Activated CD4-positive, alpha-beta memory T cell treated with anti-CD3 and anti-CD28 coated beads, Interleukin-2, amount 10 ng/mL, durations not matched to agents 7 days and 5 days (primary cell): Measurements from ENCODE around the gene AMBRA1. TPM values are rescaled to one million over a fixed set of nuclear protein-coding genes. Genes with fewer than 3 reads are reported as not detected.
"Not testable (repeated sequence)": the region's sequence is repeated elsewhere in the genome, so short reads cannot be mapped to it uniquely, and the experiment has no call there.

ENCODE experiments used
- CTCF ChIA-PET: fragments of 350-600 bp; sonication (Branson Sonifier 250); formaldehyde crosslinking; loops from one replicate; lab custom pipeline; 2021; ENCODE audit warnings: antibody characterized with exemption, inconsistent platforms; lab: Charles Lee
- POLR2A ChIA-PET: fragments of 350-600 bp; sonication (Branson Sonifier 250); formaldehyde crosslinking; loops from one replicate; lab custom pipeline; 2021; ENCODE audit warnings: antibody characterized with exemption; lab: Charles Lee
- DNase-seq: peaks from one replicate; pipeline ENCODE4 v3.0.0-alpha.2; 2020
- H3K27ac Mint-ChIP-seq: one replicate; pipeline ENCODE4 v1.8.0; 2021; ENCODE audit warnings: mild to moderate bottlenecking, mixed read lengths
- H3K27me3 Mint-ChIP-seq: one replicate; pipeline ENCODE4 v1.8.0; 2021; ENCODE audit warnings: mixed read lengths
- H3K36me3 Mint-ChIP-seq: one replicate; pipeline ENCODE4 v1.8.0; 2021; ENCODE audit warnings: low read depth, mixed read lengths
- H3K4me1 Mint-ChIP-seq: one replicate; pipeline ENCODE4 v1.8.0; 2021; ENCODE audit warnings: mixed read lengths
- H3K4me3 Mint-ChIP-seq: one replicate; pipeline ENCODE4 v1.8.0; 2021; ENCODE audit warnings: mild to moderate bottlenecking, mixed read lengths
- H3K9me3 Mint-ChIP-seq: one replicate; pipeline ENCODE4 v1.8.0; 2021; ENCODE audit warnings: mixed read lengths
- total RNA-seq, 2 experiments: library from RNA; stranded (reverse); gene quantifications; one replicate each; pipeline ENCODE4 v1.2.3, GENCODE V29; 2021

Gene AMBRA1
- total RNA-seq, 2 experiments from 2014 or later: 34.6 to 35.5 TPM

DNA sequence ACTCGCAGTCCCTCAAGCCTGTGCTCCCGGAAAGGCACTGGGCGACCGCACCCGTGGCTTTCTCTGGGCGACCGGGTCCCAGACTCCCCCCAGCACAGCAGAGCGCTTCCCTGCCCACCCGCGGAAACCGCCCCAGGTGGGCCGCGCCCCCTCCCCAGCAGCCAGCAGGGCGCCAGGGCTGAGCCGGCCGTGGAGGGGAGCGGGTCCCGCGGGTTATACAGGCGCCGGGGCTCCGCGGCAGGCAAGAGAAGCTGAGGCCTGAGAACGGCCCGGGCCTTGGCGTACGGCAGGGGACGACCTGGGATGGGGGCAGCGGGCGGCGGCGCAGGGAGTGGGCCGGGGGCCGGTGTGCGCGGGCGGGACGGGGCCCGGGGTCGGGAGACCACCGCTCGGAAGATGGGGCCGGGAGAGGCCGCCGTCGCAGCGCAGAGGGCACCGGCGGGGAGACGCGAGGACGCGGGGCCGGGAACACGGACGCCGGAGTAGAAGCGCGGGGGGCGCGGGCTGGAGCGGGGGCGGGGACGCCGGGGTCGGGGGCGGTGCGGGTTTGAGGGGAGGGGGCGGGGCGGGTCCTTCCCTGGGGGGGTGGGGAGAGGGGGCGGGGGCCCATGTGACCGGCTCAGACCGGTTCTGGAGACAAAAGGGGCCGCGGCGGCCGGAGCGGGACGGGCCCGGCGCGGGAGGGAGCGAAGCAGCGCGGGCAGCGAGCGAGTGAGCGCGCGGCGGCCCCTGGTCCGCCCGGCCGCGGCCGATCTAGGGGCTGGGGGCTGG is 212.6 kb downstream of the AMBRA1 start, which contains the start of gene MDK:
Gene MDK (plus strand): TSS at position 622 of the 771 bp plus-strand sequence. CDS start 389 bp downstream, outside the sequence.
- ChIA-PET POLR2A (interaction anchor here (0.5 kb wide), 1 partner anchor 12 kb away, joined by 3 read pairs; no protein-coding TSS in a partner anchor), CTCF (no interaction called here)
- H3K27me3 Mint-ChIP-seq: peaks cover 20% of the 10 kb centered on the region
- peak within 1 kb of the TSS; percentile 60 for H3K27ac Mint-ChIP-seq
- H3K9me3 Mint-ChIP-seq: no peaks in the 10 kb centered on the region
- peaks cover 24% of the 10 kb centered on the region for H3K36me3 Mint-ChIP-seq
- H3K4me1 Mint-ChIP-seq: peaks cover 15% of the 10 kb centered on the region
- peak within 1 kb of the TSS; percentile 70 for H3K4me3 Mint-ChIP-seq
- DNase-seq: no peak

- POLR2A ChIA-PET: interaction anchor here (1.1 kb wide), 1 partner anchor 12 kb away, joined by 3 read pairs; no protein-coding TSS in a partner anchor
- Mint-ChIP-seq H3K27ac (peak overlapping the region; percentile 60), H3K9me3 (no peaks in the 10 kb centered on the region)
These were observed 213.3 kb downstream of the AMBRA1 start for GRCh38 chr11:46380340-46381047.

GRCh38 chr11:46379482-46380293 is 214.1 kb downstream of the AMBRA1 start:
- H3K9me3 Mint-ChIP-seq, CTCF ChIA-PET, DNase-seq, H3K27ac Mint-ChIP-seq: not testable (repeated sequence)
- Mint-ChIP-seq H3K27me3 (peaks cover 11% of the 10 kb centered on the region), H3K4me1 (peaks cover 15% of the 10 kb centered on the region), H3K4me3 (peak overlapping the region; percentile 41), H3K36me3 (peaks cover 36% of the 10 kb centered on the region)
- POLR2A ChIA-PET: interaction anchor here (1.1 kb wide), 1 partner anchor 12 kb away, joined by 3 read pairs; no protein-coding TSS in a partner anchor

More at GRCh38 chr11:46380340-46381047, 213.3 kb downstream of the AMBRA1 start:
- peaks cover 14% of the 10 kb centered on the region for H3K27me3 Mint-ChIP-seq
- H3K36me3 Mint-ChIP-seq: peaks cover 29% of the 10 kb centered on the region
- DNase-seq: peak; percentile 71
- peaks cover 15% of the 10 kb centered on the region for H3K4me1 Mint-ChIP-seq
- peak overlapping the region; percentile 70 for H3K4me3 Mint-ChIP-seq
- CTCF ChIA-PET: no interaction called here

GRCh38 chr11:46378811-46379481 is 214.9 kb downstream of the AMBRA1 start:
- Mint-ChIP-seq H3K27me3 (peaks cover 9% of the 10 kb centered on the region), H3K36me3 (peaks cover 41% of the 10 kb centered on the region), H3K27ac (no peak overlapping the region), H3K4me3 (peak overlapping the region; percentile 41), H3K4me1 (peaks cover 15% of the 10 kb centered on the region), H3K9me3 (no peaks in the 10 kb centered on the region)
- ChIA-PET CTCF (interaction anchor here (0.8 to 2.3 kb wide), 3 partner anchors 10 to 27 kb away, joined by 3 to 10 read pairs (median 3); no protein-coding TSS in a partner anchor), POLR2A (interaction anchor here (1.0 kb wide), 1 partner anchor 16 kb away, joined by 3 read pairs; no protein-coding TSS in a partner anchor)
- DNase-seq: no peak

DNA sequence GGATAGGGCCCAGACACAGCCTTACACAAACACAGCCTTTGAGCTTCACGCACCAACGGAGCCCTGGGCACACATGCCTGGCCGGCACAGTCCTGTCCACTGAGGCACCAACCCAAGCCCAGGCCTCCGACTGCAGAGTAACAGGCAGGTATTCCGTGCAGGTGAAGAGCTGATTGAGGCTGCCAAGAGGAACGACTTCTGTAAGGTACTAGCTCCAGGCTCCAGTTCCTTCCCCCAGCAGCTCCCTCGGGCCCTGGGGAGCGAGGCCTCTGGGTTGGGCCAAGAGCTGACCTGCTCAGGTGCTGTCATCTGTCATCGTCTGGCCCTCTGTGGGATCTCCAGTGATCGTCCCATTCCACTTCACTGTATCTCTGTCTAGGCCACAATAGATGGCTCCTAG is 215.5 kb downstream of the AMBRA1 start:
- POLR2A ChIA-PET: interaction anchor here (1.0 kb wide), 1 partner anchor 15 kb away, joined by 3 read pairs; no protein-coding TSS in a partner anchor
- no peak for DNase-seq
- Mint-ChIP-seq H3K4me3 (no peak overlapping the region), H3K27me3 (peaks cover 5% of the 10 kb centered on the region), H3K36me3 (peaks cover 41% of the 10 kb centered on the region), H3K27ac (no peak overlapping the region), H3K4me1 (peaks cover 14% of the 10 kb centered on the region), H3K9me3 (no peaks in the 10 kb centered on the region)
- CTCF ChIA-PET: interaction anchor here (0.8 to 2.3 kb wide), 3 partner anchors 10 to 26 kb away, joined by 3 to 10 read pairs (median 3); no protein-coding TSS in a partner anchor

DNA sequence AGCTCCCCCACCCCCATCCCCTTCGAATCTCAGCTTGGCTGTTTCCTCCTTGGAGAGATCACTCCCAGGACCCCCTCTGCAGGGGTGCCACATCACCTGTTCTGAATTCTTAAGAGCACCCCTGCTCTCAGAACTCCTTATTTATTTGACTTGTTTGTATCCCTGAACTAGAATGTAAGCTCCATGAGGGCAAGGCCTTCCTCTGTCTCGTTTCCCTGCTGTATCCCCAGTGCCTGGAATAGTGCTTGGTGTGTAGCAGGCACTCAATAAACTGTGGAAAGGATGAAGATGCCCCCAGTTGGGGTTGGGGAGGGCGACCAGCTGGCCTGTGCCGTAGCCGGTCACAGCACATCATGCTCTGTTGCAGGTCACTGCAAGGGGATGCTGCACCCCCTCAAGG is 216.0 kb downstream of the AMBRA1 start:
- H3K36me3 Mint-ChIP-seq: peaks cover 41% of the 10 kb centered on the region
- H3K27me3 Mint-ChIP-seq: peaks cover 4% of the 10 kb centered on the region
- no peak for DNase-seq
- H3K4me1 Mint-ChIP-seq: peaks cover 14% of the 10 kb centered on the region
- ChIA-PET POLR2A (interaction anchor here (1.0 kb wide), 1 partner anchor 15 kb away, joined by 3 read pairs; no protein-coding TSS in a partner anchor), CTCF (interaction anchor here (0.8 to 2.3 kb wide), 3 partner anchors 9 to 26 kb away, joined by 3 to 10 read pairs (median 3); no protein-coding TSS in a partner anchor)
- H3K9me3 Mint-ChIP-seq: no peaks in the 10 kb centered on the region
- H3K4me3 Mint-ChIP-seq: no peak overlapping the region
- peak overlapping the region; percentile 7 for H3K27ac Mint-ChIP-seq

DNA sequence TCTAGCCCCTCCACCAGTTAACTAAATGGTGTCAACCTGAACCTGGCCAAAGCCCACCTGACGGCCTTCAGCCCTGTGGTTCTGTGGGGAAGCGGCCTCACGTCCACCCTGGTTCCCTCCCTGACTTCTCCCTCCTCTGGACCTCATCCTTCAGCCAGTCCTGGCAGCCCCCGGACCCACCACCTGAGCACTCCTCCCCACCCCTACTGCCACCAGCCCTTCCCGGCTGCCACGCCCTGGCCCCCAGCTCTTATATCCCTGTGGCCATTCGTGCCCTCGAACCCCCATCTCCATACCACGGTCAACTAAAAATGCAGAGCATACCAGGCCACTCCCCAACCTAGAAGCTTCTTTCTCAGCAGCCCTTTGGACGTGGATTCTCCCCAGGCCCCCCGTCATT is 216.5 kb downstream of the AMBRA1 start:
- DNase-seq: no peak
- peaks cover 14% of the 10 kb centered on the region for H3K4me1 Mint-ChIP-seq
- H3K36me3 Mint-ChIP-seq: peaks cover 41% of the 10 kb centered on the region
- no peak overlapping the region for H3K4me3 Mint-ChIP-seq
- no peaks in the 10 kb centered on the region for H3K9me3 Mint-ChIP-seq
- CTCF ChIA-PET: interaction anchor here (2.3 kb wide), 1 partner anchor 9 kb away, joined by 10 read pairs; no protein-coding TSS in a partner anchor
- H3K27ac Mint-ChIP-seq: no peak overlapping the region
- POLR2A ChIA-PET: no interaction called here
- peaks cover 4% of the 10 kb centered on the region for H3K27me3 Mint-ChIP-seq

GRCh38 chr11:46376258-46377050 is 217.4 kb downstream of the AMBRA1 start:
- POLR2A ChIA-PET: no interaction called here

GRCh38 chr11:46375392-46376101 is 218.3 kb downstream of the AMBRA1 start:
- CTCF ChIA-PET: interaction anchor here (0.6 kb wide), 1 partner anchor 255 kb away, joined by 4 read pairs; no protein-coding TSS in a partner anchor
- POLR2A ChIA-PET: no interaction called here
- H3K27ac Mint-ChIP-seq: no peak overlapping the region
- DNase-seq: no peak
- H3K9me3 Mint-ChIP-seq: no peaks in the 10 kb centered on the region
- peaks cover 9% of the 10 kb centered on the region for H3K4me1 Mint-ChIP-seq
- peaks cover 43% of the 10 kb centered on the region for H3K36me3 Mint-ChIP-seq
- H3K27me3 Mint-ChIP-seq: no peaks in the 10 kb centered on the region
- H3K4me3 Mint-ChIP-seq: no peak overlapping the region

More at GRCh38 chr11:46376258-46377050, 217.4 kb downstream of the AMBRA1 start:
- DNase-seq: no peak
- Mint-ChIP-seq H3K9me3 (no peaks in the 10 kb centered on the region), H3K27ac (no peak overlapping the region), H3K4me1 (peaks cover 9% of the 10 kb centered on the region), H3K27me3 (no peaks in the 10 kb centered on the region), H3K4me3 (no peak overlapping the region), H3K36me3 (peaks cover 42% of the 10 kb centered on the region)
- CTCF ChIA-PET: interaction anchor here (2.3 kb wide), 1 partner anchor 8 kb away, joined by 10 read pairs; no protein-coding TSS in a partner anchor

DNA sequence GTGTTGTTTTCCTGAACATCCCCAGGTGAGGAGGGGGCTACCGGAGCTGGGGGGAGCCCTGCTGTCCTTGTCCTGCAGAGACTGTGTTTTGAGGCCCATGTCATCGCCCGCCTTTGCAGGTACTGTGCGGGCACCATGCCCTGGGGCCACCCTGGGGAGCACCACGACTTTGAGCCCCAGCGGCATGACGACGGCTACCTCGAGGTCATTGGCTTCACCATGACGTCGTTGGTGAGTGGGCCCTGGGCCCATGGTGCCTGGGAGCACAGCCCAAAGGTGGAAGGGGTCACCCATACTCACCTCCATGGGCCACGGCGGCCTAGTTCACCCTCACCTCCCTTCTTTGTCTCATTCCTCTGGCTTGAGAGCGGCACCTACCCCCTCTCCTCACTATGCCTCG is 219.0 kb downstream of the AMBRA1 start:
- H3K4me1 Mint-ChIP-seq: peaks cover 6% of the 10 kb centered on the region
- no peaks in the 10 kb centered on the region for H3K9me3 Mint-ChIP-seq
- ChIA-PET POLR2A (no interaction called here), CTCF (no interaction called here)
- no peaks in the 10 kb centered on the region for H3K27me3 Mint-ChIP-seq
- no peak overlapping the region for H3K4me3 Mint-ChIP-seq
- H3K36me3 Mint-ChIP-seq: peaks cover 50% of the 10 kb centered on the region
- no peak overlapping the region for H3K27ac Mint-ChIP-seq
- DNase-seq: no peak
